HL-60 (cell line): Measurements from ENCODE around the gene FBXO33.

Source experiments
- CTCF ChIP-seq: IDR thresholded peaks from one replicate; pipeline ENCODE4 v1.5.1; 2011; ENCODE audit warnings: low read length, control low read depth, inconsistent platforms; ENCODE audit not compliant: insufficient read depth
- GABPA ChIP-seq: IDR thresholded peaks from 2 replicates; pipeline ENCODE4 v1.6.1; 2012; ENCODE audit warnings: low read depth
- POLR2AphosphoS5 ChIP-seq: IDR thresholded peaks from 2 replicates; pipeline ENCODE4 v1.6.1; 2012; ENCODE audit warnings: low read depth
- REST ChIP-seq: IDR thresholded peaks from 2 replicates; pipeline ENCODE4 v1.6.1; 2012; ENCODE audit warnings: low read depth; ENCODE audit not compliant: insufficient replicate concordance
- SPI1 ChIP-seq: IDR thresholded peaks from 2 replicates; pipeline ENCODE4 v1.6.1; 2012; ENCODE audit warnings: low read depth, mild to moderate bottlenecking, borderline replicate concordance

GRCh38 chr14:39370415-39370814 lies 61.8 kb downstream of the FBXO33 start:
- no peak for TF ChIP-seq CTCF
- no peak for TF ChIP-seq SPI1
- no peak for TF ChIP-seq POLR2AphosphoS5
- no peak for TF ChIP-seq REST
- no peak for TF ChIP-seq GABPA
